IPS-11a (cell line): ENCODE data around the gene ANKRD2.
"Not testable (repeated sequence)": the region's sequence is repeated elsewhere in the genome, so short reads cannot be mapped to it uniquely, and the experiment has no call there.

Experiments used
- H3K4me3 ChIP-seq: one replicate; pipeline ENCODE4 v1.5.1; 2013; ENCODE audit warnings: low read depth, low read length, control low read depth

Gene ANKRD2

DNA sequence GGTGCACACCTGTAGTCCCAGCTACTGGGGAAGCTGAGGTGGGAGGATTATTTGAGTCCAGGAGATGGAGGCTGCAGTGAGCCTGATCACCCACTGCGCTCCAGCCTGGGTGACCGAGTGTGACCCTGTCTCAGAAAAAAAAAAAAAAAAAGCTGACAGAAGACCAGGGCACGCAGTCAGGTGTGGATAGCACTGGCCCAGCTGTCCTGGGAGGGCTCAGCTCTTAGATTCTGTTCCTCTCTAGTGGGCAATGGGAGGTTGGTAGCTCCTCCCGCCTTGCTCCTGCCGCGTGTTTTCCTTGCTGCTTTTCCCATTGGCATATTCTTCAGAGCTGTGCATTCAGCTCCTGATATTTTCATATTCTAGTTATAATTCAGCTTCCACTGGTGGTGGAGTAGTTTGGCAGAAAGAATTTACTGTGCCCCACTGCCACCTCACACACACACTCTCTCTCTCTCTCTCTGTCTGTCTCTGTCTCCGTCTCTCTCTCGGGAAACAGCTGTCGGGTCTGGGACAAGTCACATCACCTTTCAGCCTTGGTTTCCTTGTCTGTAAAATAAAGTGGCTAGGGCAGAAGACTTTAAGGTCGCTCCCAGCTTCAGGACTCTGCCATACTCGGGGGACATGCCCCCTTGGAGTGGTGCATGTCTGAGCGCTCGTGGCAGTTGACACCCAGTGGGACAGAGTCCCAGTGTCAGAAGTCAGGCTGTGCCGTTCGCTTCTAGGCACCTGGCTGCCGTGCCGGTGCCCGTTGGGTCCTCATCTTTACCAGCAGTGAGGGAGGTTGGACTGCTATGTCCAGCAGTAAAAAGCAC, 25.9 kb upstream of the ANKRD2 start:
- H3K4me3 ChIP-seq, result no peak overlapping the region

DNA sequence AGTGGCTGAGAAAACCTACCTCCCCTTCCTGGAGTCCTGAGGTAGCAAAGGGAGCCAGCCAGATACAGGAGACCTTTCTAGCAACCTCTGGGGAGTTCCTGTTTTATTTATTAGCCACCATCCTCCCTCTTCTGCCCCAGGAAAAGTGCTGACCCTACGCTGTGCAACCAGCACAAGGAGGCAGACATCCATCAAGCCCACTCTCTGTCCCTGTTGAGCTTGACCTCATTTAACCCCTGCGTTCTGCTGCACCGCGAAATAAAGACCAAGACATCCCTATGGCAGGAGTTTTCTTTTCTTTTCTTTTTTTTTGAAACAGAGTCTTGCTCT, 25.3 kb upstream of the ANKRD2 start:
- no peak overlapping the region for H3K4me3 ChIP-seq

DNA sequence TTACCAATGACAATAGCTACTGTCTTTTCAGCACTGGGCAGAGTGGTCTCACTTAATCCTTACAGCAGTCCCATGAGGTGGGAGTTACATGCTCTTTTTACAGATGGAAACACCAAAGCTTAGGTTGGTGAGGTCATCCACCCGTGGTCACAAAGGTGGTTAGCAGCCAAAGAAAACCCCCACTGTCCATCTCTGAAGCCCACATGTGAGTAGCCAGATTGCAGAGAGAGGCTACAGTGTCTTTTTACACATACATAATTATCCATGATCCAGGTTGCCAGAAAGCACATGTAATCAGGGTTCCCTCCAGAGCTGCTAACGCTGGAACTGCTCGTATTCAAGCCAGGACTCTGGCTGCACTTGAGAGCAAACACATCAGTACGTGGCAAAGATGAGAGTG, 24.6 kb upstream of the ANKRD2 start:
- no peak overlapping the region for H3K4me3 ChIP-seq

DNA sequence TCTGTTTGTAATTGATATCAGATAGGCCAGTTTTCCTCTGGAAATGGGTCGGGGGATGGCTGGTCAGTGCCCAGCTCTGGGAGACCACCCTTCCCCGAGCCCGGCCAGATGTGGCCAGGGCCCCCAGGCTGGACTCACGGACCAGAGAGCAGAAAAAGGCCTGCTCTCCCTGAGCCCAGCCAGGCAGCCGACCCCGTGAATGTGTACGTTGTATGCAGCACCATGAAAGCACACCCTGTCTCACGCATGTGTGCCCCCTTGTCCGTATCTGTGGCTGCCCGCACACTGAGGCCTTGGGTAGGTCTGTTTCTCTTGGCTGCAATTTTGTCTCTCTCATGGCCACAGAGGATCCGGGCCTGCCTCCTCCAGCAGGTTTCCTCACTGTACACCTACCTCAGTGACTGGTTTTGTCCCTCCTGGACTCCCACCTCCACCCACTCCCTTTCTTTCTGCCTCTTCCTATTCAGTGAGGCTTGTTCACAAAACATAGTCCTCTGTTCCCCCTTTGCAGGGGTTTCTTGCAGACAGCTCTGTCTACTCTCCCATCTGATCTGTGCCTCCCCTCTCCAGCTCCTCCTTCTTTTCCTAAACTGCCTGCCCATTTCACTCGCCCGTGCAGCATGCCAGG, 23.6 kb upstream of the ANKRD2 start:
- H3K4me3 ChIP-seq, result no peak overlapping the region

DNA sequence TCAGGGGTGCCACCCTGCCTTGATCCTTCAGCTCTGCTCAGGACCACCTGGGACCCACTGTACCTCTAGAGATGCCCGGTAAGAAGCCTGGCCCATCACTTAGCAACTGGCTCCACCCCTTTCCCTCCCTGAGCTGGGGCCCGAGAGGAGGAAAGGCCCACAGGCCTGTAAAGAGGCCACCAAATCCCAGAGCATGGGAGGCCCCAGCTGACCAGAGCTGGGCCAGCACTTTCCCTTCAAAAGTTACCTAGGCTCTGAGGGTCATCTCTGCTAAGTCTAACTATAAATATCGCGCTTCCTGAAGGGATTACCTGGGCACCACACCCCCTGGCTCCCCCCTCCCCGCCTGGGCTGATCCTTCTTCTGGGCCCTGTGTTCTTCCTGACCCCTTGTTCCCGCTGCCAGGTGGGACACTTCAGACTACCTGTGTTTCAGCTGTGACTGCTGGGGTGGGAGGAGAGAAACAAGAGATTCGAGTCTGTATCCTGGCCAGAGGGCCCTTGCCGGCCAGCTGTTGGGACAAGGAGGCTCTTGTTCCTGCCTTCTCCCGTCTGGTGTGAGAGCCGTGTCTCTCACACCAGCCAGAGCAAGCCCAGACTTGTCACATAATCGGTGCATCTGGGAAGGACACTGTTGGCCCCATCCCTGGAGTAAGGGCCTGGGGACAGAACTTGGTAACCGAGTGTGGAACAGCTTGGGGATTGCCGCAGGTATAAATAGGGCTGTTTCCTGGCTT, 22.8 kb upstream of the ANKRD2 start:
- H3K4me3 ChIP-seq, result no peak overlapping the region

DNA sequence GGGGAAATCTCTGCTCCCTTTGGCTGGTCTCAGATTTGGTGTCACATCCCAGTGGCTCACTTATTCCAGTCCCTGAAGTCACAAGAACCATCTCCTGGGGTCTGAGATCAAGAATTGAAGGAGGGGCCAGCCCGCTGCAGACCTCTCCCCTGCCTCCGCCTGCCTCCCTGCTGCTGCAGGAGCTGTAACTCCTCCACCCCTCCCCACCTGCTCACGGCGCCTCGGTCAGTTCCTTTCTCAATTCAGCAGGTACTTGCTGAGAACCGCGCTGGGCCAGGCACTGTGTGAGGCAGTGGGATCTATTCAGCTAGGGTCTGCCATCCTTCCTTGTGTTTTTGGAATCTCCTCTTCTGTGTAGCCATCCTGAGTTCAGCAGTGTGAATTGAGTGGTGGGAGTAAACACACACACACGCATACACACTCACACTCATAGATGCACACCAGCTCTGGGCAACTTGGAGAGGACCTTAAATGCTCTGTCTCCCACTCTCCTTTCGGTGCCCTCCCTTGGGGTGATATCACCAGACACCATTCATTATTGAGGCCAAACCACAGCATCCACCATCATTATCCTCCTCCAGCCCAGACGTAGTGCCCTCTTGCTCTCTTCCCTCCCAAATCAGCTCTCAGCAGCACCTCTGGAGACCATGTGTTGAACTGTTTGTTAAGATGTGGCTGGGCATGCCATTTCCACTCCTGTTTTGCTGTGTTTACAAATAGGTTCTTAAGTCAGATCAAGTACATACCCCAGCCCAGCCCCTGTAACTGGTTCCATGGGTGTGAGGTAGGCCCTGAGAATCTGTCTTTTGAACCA, 22.0 kb upstream of the ANKRD2 start:
- H3K4me3 ChIP-seq, result no peak overlapping the region

DNA sequence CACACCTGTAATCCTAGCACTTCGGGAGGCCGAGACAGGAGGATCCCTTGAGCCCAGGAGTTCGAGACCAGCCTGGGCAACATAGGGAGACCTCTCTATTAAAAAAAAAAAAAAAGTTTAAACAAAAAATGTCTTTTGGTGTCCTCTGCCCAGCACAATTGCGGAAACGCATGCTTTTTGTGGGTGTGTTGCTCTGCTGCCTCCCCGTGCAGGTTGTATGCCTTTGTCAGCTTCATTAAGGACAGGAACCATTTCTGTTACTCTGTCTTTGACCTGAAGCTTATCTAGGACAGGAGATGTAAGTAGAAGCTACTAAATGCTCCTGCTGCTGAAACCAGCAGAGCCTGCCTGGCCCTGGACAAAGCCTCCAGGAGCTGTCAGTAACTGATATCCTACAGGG, 21.3 kb upstream of the ANKRD2 start:
- no peak overlapping the region for H3K4me3 ChIP-seq

DNA sequence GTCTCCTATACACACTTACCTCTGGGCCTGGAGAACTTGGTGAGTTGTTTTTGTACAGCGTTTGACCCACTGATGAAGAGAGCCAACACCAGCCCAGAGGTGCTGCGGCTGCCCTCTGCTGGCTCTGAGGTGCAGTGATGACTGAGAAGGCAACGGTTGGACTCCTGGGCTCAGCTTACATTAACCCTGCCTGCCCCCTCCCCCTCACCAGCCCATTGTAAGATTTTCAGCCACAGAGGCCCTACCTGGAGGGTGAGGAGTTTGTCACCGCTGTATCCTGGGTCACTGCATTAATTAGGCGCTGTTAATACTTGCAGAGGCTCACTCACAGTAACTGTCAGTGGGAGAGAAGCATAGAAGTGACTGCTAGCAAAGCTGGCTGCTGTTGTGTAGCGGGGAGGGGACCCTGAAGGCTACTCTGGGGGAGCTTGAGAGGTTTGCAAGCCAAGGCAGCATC, 19.0 kb upstream of the ANKRD2 start:
- no peak overlapping the region for H3K4me3 ChIP-seq

DNA sequence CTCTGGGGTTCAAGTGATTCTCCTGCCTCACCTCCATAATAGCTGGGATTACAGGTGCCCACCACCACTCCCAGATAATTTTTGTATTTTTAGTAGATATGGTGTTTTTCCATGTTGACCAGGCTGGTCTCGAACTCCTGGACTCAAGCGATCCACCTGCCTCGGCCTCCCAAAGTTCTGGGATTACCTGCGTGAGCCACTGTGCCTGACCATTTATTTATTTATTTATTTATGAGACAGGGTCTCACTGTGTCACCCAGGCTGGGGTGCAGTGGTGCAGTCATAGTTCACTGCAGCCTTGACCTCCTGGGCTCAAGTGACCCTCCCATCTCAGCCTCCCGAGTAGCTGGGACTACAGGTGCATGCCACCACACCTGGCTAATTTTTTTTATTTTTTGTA, 18.2 kb upstream of the ANKRD2 start:
- H3K4me3 ChIP-seq, result not testable (repeated sequence)

DNA sequence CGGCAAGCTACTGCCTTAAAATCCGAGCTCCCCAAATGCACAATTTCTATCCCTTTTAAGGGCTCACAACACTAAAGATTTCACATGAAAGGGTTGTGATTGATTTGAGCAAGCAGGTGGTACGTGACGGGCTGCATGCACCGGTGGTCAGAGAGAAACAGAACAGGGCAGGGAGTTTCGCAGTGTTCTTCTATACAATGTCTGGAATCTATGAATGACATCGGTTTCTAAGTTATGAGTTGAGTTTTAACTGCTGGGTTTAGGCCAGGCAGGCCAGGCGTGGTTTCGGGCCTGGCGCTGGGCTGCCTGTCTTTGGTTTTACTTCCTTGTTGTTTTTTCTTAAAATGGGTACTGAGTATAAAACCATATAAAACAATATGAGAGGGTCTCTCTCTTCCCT, 17.0 kb upstream of the ANKRD2 start:
- not testable (repeated sequence) for H3K4me3 ChIP-seq

DNA sequence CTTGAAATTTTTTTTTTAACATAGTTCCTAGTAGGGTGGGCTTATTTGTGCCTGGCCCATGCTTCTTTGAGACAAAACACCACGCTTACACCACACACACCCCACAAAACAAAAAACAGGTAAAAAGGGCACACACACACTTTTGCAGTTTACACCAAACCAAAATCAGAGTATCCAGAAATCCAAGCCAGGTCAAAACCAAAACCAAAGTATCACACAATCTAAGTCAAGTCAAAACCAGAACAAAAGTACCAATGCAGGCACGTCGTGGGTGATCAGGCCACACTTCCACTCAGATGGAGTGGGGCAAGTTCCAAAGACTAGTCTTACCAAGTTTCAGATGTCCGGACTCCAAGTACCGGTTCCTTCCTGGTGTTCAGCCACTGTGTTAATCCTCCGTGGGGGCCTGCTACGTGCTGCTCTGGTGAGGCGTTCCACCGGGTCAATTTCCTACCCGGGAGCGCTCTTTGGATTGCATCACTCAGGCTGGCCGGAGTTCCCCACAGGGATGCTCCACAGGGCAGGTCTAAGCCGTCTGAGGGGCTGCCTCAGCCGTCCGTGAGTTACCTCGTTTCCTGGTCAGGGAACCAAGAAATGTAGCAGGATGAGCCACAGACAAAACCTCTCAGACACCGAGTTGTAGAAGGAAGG, 11.7 kb upstream of the ANKRD2 start:
- H3K4me3 ChIP-seq, result not testable (repeated sequence)

DNA sequence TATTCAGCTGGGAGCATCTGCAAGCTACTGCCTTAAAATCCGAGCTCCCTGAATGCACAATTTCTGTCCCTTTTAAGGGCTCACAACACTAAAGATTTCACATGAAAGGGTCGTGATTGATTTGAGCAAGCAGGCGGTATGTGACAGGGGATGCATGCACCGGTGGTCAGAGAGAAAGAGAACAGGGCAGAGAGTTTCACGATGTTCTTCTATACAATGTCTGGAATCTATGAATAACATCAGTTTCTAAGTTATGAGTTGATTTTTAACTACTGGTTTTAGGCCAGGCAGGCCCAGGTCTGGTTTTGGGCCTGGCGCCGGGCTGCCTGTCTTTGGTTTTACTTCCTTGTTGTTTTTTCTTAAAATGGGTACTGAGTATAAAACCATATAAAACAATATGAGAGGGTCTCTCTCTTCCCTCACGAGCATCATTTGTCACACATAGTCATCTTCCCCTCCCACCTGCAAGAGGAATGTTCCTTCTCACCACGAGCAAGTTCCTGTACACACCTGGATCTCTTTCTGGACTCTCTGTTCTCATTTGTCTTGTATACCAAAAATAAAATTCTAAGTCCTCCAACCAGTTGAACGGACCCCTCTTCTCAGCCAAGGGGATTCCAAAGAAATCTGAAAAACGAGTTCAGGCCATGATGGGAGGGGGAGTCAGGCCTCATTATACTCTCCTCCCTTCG, 11.0 kb upstream of the ANKRD2 start:
- not testable (repeated sequence) for H3K4me3 ChIP-seq

DNA sequence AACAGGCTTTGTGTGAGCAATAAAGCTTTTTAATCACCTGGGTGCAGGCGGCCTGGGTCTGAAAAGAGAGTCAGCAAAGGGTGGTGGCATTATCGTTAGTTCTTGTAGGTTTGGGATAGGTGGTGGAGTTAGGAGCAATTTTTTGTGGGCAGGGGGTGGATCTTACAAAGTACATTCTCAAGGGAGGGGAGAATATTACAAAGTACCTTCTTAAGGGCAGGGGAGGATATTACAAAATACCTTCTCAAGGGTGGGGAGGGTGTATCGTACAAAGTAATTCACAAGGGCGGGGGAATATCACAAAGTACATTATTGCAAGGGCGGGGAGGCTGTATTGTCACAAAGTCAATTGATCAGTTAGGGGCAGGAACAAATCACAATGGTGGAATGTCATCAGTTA, 10.2 kb upstream of the ANKRD2 start:
- not testable (repeated sequence) for H3K4me3 ChIP-seq

DNA sequence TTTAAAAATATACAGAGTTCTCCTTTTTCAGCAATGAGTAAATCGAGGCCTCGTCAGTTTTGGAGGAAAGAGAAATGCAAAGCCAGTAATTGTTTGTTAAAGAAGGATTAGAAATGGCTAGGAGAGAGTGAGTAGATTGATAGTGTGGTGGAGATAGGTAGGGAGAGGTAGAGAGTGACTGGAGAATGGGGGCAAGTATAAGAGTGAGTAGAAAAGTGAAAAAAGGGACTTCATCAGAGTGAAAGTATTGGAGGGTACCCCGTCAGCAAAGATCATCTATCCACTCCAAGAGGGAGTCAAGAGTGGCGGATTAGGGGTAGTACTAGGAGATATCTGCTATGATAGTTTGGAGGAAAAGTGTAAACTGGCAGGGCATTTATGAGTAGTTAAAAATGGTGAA, 9.2 kb upstream of the ANKRD2 start:
- H3K4me3 ChIP-seq, result no peak overlapping the region

DNA sequence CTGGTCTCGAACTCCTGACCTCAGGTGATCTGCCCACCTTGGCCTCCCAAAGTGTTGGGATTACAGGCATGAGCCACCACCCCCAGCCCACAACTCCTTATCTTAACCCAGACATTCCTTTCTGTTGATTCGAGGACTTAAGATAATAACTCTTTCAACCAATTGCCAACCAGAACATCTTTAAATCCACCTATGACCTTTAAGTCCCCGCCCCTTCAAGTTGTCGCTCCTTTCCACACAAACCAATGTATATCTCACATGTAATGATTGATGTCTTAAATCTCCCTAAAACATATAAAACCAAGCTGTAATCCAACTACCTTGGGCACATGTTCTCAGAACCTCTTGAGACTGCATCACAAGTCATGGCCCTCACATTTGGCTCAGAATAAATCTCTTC, 7.8 kb upstream of the ANKRD2 start:
- H3K4me3 ChIP-seq, result no peak overlapping the region

DNA sequence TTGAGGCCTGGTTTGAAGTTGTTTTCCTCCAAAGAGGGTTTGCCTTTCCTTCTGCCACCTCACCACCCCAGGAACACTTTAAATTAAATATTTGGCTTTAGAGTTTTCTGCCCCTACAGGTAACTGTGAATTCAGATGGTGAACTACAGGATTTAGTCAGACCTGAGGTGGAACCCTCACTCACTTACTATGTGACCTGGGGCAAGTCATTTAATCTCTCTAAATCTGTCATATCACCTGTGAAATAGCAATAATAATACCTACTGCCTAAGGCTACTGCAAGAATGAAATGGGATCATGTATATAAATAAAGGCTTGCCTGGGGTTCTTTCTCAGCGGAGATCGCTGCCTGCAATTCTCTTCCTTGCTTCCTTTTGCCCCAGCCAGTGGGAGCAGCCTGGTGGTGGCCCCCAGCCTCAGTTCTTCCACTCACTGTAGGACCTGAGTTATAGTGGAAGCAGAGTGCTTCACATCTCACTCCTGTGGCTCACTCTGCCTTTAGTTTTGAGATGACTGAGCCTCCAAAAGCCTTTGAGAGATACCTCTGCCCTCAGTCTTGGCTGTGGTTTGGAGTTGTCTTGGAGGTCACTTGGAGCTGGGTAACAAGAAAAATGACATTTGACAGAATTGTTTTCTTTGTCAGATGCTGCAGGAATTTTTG, 6.1 kb upstream of the ANKRD2 start:
- H3K4me3 ChIP-seq, result no peak overlapping the region

DNA sequence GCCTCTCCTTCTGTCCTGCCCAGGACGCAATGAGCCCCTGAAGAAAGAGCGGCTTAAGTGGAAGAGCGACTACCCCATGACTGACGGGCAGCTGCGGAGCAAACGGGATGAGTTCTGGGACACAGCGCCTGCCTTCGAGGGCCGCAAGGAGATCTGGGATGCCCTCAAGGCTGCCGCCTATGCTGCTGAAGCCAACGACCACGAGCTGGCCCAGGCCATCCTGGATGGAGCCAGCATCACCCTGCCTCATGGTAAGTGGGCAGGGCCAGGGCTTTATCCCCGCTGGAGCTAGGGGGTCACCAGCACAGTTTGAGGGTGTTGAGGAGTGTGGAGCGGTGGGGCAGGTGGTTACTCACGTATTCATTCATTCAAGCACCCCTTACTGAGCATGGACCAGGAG, 4.7 kb upstream of the ANKRD2 start:
- no peak overlapping the region for H3K4me3 ChIP-seq

DNA sequence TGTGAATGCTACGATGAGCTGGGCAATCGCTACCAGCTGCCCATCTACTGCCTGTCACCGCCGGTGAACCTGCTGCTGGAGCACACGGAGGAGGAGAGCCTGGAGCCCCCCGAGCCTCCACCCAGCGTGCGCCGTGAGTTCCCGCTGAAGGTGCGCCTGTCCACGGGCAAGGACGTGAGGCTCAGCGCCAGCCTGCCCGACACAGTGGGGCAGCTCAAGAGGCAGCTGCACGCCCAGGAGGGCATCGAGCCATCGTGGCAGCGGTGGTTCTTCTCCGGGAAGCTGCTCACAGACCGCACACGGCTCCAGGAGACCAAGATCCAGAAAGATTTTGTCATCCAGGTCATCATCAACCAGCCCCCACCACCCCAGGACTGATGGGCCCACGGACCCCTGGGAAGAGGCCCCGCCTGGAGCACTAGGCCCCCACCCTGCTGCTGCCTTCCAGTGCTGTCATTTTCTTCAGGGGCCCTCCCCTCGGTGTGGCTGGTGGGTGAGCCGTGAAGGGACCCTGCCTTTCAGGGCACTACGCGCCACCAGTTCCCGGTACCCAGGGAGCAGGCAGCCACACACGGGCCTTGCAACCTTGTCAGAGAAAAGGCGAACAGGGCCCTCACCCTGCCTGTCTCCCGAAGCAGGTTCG, 2.3 kb upstream of the ANKRD2 start:
- H3K4me3 ChIP-seq, result no peak overlapping the region

DNA sequence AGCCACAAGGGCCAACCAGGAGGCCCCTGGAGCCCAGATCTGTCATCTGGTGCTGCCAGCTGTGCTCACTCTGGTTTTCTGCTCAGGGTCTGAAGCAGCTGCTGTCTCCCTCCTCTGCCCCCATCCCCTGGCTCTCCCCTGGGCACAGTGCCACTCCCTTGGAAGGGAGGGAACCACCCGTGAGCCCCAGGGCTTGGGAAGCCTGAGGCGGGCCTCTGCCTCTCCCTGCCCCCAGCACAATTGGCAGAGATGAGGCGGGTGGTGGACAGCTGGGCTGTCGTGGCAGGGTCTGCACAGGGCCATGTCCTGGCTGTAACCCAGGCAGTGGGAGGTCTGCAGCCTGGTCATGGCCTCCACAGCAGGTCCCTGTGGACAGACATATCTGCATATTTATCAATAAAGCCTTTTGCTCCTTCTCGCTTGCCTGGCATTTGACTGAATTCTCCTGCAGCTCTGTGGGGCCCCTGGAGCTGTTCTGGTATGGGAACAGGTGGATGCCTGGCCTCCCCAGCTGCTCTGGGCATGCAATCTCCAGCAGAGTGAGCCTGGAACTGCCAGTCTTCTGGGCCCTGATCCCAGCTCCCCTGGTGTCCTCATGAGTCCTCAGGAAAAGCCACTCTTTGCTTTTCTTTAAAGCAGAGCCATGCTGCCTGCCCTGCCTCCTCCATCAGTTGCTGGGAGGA, 1.6 kb upstream of the ANKRD2 start:
- no peak overlapping the region for H3K4me3 ChIP-seq
